ENCODE data around the gene KIRREL3.

GRCh38 chr11:126444072-126444471 lies 556.5 kb downstream of the KIRREL3 start:
- TF ChIP-seq CTCF (IDR thresholded peaks at IDR 0.05; ENCODE audit: insufficient read depth, low read length, poor library complexity, severe bottlenecking), result no peak
- TF ChIP-seq EZH2phosphoT487 (conservative IDR thresholded peaks at IDR 0.05; ENCODE audit: low read length), result no peak

Measured in SU-DHL-6 (cell line).